Fibroblast of skin of scalp (primary cell): ENCODE data around the gene HBA1.
"Not testable (repeated sequence)": the region's sequence is repeated elsewhere in the genome, so short reads cannot be mapped to it uniquely, and the experiment has no call there.

Experiments used
- DNase-seq: peaks from one replicate; pipeline ENCODE4 v3.0.0-alpha.2; 2013

Gene HBA1

DNA sequence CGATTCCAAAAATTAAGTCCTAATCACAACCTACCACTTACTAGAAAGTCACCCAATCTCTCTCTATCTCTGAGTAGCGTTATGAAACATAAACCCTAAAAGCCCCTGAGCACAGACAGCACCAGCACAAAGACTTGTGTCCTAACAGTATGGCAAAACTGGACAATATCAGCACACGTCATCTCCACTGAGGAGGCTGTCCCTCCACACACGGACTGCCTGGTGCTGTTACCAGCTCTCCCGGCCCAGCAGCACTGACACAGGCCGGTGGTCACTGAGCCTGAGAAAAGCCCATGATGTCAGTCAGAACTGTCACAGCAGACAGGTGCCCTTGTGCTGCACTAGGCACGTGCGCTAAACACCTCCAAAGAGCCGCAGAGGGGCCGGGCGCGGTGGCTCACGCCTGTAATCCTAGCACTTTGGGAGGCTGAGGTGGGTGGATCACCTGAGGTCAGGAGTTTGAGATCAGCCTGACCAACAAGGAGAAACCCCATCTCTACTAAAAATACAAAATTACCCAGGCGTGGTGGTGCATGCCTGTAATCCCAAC is 35.2 kb downstream of the HBA1 start:
- DNase-seq, result not testable (repeated sequence)

DNA sequence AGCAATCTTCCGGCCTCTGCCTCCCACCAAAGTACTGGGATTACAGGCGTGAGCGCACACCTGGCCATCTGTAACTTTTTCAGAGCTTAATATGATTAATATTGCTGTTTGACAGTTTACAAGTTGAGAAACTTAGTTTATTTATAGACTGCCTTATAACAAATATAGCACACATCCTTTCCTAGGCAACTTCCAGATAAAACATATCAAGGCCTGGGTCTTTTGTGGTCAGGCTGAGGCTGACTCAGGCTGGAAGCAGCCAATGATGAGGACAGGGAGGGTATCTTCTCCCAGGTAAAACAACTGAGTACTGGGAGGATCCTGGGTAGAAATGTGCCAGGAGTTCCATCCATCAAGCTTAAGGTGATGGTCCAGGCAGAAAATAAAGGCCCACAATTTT is 36.5 kb downstream of the HBA1 start:
- no peak for DNase-seq

GRCh38 chr16:220021-220420 is 43.5 kb downstream of the HBA1 start:
- DNase-seq, result no peak
